GM12892 (cell line): ENCODE data around the gene CAVIN2.

Source experiments
- DNase-seq: peaks from one replicate; pipeline ENCODE4 v3.0.0; 2011; ENCODE audit not compliant: insufficient read length
- FAIRE-seq: peaks from 2 replicates; lab custom pipeline; 2011; peaks lifted over from hg19 to GRCh38; lab: Jason Lieb, UNC
- POLR2A ChIP-seq: IDR thresholded peaks from 2 replicates; pipeline ENCODE4 v1.6.1; 2011; ENCODE audit warnings: low read depth, low read length, control low read depth
- POLR2AphosphoS5 ChIP-seq: IDR thresholded peaks from 2 replicates; pipeline ENCODE4 v1.6.1; 2011; ENCODE audit warnings: low read depth, low read length, control low read depth
- TAF1 ChIP-seq: IDR thresholded peaks from 2 replicates; pipeline ENCODE4 v1.6.1; 2011; ENCODE audit warnings: low read depth, mild to moderate bottlenecking, control low read depth, low read length, borderline replicate concordance

CAVIN2 gene

DNA sequence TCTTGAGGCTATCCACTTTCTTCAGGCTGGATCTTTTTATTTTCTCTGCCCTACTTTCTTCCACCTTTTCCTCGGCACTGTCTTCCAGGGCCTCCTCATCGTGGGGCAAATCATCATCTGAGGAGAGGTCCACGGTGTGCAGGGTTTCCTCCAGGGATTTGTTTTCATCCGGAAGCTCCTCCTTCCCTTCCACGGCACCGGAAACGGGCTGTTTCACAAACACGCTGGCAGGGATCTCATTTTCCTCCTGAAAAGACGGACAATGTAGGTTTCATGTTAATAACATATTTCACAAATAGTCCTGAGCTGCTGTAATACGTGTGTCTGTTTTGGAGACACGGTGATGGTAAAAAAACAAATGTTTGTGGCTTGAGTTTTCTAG lies 10.4 kb downstream of the CAVIN2 start:
- FAIRE-seq = no peak
- no peak for TF ChIP-seq POLR2A
- TF ChIP-seq TAF1 = no peak
- TF ChIP-seq POLR2AphosphoS5 = no peak
- DNase-seq = no peak

DNA sequence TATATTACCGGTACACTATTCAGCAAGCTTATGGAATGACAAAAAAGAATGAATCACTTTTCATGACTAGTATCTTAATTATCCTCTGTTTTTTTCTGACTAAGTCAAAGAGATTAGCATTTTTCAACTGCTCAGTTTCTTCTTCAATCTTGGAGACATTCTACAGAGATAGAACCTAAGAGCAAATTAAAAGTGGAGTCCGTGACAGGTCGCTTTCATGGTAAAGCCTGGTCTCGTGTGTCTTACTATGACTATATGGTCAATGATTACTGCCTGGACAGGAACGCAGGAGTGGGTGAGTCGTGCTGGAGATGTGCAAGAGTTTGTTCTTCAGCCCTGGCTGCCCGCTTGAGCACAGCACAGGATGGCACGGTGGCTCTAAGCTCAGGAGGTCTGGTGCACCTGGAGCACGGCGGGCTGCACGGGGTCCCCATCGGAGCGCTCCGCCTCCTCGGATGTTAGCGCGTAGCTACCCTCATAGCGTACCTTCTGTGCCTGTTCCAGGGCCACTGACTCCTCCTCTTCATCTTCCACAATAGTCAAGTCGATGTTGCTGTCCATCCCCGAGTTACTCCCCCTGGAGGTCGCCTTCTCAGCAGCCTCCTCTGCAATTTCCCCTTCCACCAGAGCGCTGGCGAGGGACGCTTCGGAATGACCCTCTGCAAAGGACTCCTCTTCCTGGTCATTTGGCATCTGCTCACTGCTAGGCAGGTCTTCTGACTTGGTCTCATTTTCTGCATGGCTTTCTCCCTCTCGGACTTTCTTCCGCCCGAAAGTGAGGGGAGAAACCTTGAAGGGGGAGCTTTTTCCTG lies 11.1 kb downstream of the CAVIN2 start:
- TF ChIP-seq POLR2AphosphoS5 = no peak
- no peak for TF ChIP-seq TAF1
- TF ChIP-seq POLR2A = no peak
- FAIRE-seq (no peak), DNase-seq (no peak)

DNA sequence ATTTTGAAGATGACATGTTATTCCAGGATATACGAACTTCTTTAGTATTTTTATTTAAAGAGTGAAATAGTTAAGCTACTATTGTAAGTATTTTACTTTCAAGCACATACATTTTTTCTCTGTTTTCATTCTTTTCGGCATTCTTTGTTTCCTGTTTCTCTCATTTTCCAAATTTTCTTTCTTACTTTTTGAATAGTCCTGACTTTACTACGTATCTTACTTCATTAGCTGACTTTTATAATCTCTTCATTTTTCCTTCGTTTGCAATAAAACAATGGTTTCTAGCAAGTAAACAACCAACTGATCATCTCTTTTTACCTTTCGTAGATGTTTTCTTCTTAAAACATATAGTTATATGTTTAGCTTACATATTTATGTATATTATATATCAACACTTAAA lies 11.8 kb downstream of the CAVIN2 start:
- no peak for FAIRE-seq
- DNase-seq = no peak
- TF ChIP-seq POLR2A (no peak), POLR2AphosphoS5 (no peak), TAF1 (no peak)

DNA sequence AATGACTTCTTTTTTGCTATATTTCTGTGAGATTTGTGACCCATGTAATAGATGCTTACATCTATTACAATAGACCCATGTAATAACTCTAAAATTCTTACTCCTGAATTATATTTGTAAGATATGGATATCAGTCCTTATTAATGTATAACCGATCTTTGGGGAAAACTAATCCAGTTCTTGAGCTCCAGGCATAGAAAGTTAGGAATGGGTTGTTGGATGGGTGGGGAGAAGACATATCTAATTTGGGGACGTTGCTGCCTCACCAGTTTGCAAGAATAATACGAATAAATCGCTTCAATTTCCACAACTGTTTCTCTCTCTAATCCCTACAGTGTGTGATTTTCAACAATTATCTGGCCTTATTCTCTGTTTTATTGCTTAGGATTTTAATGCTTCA lies 13.5 kb downstream of the CAVIN2 start:
- no peak for FAIRE-seq
- DNase-seq = no peak
- TF ChIP-seq POLR2A (no peak), POLR2AphosphoS5 (no peak), TAF1 (no peak)

DNA sequence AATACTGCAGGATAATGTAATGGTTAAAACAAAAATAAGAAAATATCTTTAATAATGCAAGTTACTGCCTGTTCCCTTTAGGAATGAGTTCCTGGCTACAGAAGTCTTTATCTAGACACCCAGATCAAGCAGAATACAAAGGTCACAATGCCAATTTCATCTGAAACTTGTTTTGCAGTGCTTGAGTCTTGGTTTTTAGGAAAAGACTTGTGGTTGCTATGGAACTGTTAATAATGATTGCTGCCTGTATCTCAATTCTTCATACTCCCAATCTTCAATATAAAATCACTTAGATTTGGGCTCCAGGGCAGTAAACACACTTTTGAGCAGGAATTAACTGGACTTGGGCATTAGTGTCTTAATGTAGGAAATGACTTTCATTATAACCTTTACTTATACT lies 14.2 kb downstream of the CAVIN2 start:
- DNase-seq (no peak), FAIRE-seq (no peak)
- no peak for TF ChIP-seq POLR2A
- no peak for TF ChIP-seq POLR2AphosphoS5
- no peak for TF ChIP-seq TAF1

DNA sequence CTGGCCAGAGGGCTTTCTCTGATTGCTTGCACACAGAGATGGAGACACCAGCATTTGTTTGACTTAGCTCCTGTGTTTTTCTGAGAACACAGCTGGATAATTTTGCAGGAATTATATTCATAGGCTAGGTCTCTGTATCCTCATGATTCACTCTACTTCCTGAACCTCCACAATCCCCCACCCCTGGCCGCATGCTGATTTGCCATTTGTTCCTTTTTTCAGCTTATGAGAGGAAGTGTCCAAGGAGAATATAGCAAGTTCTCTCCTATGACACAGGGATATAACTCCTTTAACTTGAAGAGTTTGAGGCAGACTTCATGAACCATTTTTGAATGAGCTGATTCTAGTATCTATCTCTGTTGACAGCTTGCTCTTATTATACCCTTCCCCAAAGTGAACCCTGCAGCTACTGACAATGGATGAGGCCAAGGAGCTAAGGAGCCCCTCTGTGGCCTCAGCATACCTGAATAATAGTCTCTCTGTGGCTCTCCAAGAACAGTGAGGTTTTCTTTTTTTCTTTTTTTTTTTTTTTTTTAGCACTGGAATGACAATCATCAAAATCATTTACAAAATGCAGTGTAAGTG lies 15.4 kb downstream of the CAVIN2 start:
- FAIRE-seq (no peak), DNase-seq (no peak)
- TF ChIP-seq POLR2A (no peak), POLR2AphosphoS5 (no peak), TAF1 (no peak)

DNA sequence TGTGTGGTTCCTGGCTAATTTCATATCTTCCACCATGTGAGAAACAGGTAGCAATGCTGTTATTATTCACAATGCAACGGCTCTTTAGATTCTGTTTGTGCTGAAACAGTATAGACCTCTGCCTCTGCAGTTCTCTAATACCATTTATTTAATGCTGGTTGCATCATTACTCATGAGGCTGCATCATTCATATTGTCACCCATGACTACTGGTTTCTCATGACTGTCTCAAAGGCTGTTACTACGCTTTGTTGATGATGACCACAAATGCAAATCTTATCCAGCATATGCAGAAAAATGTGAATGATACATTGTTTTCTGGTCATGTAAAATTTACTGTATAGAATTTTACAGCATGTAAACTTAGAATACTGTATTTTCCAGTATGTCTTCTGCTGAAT lies 22.5 kb downstream of the CAVIN2 start:
- no peak for DNase-seq
- no peak for TF ChIP-seq POLR2A
- no peak for TF ChIP-seq TAF1
- no peak for TF ChIP-seq POLR2AphosphoS5
- no peak for FAIRE-seq

DNA sequence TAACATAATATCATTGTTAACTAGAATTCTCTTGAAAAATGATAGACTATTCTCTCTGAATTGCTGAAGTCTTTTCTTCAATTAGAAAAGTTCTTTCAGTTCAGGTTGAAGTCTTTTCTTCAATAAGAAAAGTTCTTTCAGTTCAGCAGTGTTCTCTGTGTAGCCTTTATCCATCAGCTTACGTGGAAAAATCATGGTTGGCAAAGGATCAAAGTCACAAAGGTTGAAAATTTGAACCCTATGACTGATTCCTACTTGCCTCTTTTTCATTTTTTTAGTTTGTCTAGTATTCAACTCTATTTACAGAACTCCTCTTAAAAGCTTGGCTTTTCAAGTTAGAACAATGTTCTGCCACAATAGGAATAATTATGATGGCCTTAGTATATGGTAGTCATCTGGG lies 25.8 kb downstream of the CAVIN2 start:
- no peak for FAIRE-seq
- TF ChIP-seq POLR2AphosphoS5 = no peak
- no peak for TF ChIP-seq TAF1
- no peak for TF ChIP-seq POLR2A
- DNase-seq = no peak

DNA sequence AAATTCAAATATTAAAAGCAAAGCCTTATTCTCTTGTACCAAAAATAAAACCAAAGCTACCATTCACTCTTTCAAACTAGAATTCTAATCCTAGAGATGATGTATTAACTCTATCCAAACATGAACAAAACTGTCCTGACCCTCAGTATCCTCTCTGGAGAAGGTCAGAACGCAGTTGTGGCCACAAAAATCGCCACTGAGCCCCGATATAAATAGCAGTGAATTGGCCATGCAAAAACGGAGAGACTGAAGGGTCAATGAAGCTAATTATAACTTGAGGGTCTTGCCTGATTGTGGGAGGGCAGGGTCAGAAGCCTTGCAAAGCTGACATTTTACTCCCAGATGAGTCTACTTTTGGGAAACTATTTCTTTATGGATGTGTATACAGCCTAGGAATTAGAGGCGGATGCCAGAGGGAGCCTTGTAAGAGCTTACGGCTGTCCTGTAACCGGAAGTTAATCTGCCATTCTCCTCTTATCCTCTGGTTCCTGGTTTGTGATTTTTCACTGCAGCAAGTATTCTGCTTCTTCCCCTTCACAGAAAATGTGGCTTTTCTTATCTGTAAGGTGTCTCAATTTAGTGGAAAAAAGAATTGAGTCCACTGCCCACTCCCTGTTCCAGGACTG lies 28.1 kb downstream of the CAVIN2 start:
- no peak for DNase-seq
- no peak for FAIRE-seq
- no peak for TF ChIP-seq POLR2AphosphoS5
- no peak for TF ChIP-seq POLR2A
- TF ChIP-seq TAF1 = no peak

DNA sequence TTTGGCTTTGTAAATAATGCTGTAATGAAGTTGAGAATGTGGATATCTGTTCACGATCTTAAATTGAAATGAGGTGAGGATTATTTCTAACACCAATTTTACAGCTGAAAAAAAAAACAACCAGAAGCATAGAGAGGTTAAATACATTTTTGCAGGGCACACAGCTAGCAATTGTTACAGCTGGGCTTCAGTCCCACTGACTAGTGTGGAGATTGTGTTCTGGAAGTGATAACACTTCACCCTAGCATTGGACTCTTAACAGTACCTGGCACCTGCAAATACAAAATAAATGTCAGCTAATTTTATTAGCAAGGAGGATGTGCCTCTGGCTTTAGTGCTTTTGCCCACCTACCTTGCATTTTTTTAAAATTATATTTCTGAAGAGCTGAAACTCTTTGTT lies 28.8 kb downstream of the CAVIN2 start:
- DNase-seq = no peak
- no peak for FAIRE-seq
- TF ChIP-seq TAF1 (no peak), POLR2A (no peak), POLR2AphosphoS5 (no peak)

DNA sequence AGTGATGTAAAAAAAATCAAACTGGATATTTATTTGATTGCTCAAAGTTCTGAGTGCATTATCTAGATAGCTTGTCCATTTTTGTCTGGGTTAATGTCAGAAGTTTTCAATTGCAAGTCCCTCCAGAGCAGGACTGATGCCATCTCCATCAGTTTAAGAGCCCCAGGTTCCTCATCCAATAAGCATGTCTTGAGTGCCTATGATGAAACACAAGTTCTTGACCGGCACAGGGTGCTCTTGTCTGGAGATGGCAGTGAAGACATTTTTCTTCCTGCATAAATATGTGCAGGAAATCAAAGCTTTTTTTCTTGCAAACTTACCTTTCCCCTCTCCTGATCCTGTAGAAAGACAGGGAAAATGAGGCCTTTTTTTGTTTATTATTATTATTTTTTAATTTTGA lies 31.9 kb downstream of the CAVIN2 start:
- TF ChIP-seq POLR2A = no peak
- TF ChIP-seq POLR2AphosphoS5 = no peak
- TF ChIP-seq TAF1 = no peak
- FAIRE-seq (no peak), DNase-seq (no peak)

DNA sequence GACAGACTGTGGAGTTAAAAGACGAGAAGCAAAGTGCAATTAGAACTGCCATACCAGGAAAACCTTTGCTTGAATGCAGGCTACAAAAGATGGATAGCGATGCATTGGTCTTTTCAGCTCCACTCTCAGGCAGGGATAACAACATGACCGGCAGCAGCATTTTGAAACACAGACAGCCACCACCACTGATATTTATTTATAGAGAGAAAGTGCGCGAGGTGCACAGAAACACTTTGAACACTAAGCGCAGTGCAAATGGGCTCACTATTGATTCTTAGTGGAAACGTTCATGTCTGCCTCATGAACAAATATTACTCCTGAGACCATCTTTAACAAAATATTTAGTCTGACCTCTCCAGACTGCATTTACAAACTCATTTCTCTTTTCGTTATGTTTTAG lies 32.9 kb downstream of the CAVIN2 start:
- TF ChIP-seq TAF1 (no peak), POLR2A (no peak), POLR2AphosphoS5 (no peak)
- no peak for FAIRE-seq
- DNase-seq = no peak

DNA sequence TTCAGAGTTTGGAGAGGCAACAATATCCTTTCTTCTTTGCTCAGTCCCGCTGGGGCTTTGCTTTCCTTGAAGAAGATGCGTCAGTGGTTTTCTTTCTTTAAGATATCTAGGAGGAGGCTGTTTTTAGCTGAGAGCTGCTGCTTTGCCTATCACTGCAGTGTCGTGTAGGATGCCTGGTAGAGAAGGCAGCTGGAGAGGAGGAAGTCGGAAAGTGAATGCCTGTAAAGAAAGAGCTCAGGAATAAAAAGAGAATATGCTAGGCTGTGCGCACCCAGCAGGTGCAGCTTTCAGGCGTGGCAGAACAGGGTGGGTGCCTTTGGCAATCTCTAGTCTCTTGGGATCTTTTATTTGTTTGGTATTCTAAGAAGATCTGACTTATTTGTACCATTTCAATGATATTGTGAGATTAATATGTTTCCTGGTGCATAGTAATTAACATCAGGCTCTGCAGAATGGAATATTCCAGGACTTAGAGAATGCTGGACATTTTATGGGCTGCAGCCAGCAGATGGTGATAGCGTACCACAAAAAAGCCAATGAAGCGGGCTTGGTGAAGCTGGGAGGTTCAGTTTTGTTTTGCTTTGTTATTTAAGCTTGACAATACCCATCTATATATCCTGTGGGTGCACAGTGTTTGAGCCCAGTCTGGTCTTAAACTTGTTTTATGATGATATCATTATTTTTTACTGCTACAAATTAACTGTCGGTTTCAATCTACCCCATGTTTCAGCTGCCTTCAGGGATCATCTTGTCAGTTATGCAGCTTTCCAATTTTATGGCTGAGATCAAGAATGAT lies 34.9 kb downstream of the CAVIN2 start:
- FAIRE-seq (peak; percentile 83), DNase-seq (no peak)
- TF ChIP-seq POLR2A (no peak), TAF1 (no peak), POLR2AphosphoS5 (no peak)
